Cardiac muscle cell (in vitro differentiated cells and primary cell): ENCODE results near the gene LARP1. TPM values are rescaled to one million over a fixed set of nuclear protein-coding genes. Genes with fewer than 3 reads are reported as not detected.

Experiments
- DNase-seq, 2 donors: peaks; one replicate each; pipeline versions ENCODE4 v3.0.0 to v3.0.0-alpha.2; 2010 to 2017; ENCODE audit warnings: low read depth in 1 of 2, low spot score in 1 of 2
- H3K27ac ChIP-seq: fragments of 200-600 bp; sonication (generic); 2 replicates; pipeline ENCODE4 v1.5.1; 2016
- H3K27me3 ChIP-seq: fragments of 200-600 bp; sonication (generic); 2 replicates; pipeline ENCODE4 v1.6.0; 2016; ENCODE audit warnings: control low read depth
- H3K36me3 ChIP-seq: fragments of 200-600 bp; sonication (generic); 2 replicates; pipeline ENCODE4 v1.5.1; 2016; ENCODE audit warnings: control low read depth
- H3K4me1 ChIP-seq: fragments of 200-600 bp; sonication (generic); 2 replicates; pipeline ENCODE4 v1.8.1; 2017; ENCODE audit warnings: low read depth, mild to moderate bottlenecking, mixed run types
- H3K4me3 ChIP-seq: fragments of 200-600 bp; sonication (generic); 2 replicates; pipeline ENCODE4 v1.5.1; 2016; ENCODE audit warnings: mild to moderate bottlenecking
- H3K9me3 ChIP-seq: fragments of 200-600 bp; sonication (generic); 2 replicates; pipeline ENCODE4 v1.5.1; 2017; ENCODE audit warnings: low read depth, mild to moderate bottlenecking, control low read depth
- CTCF ChIP-seq: IDR thresholded peaks from 2 replicates; pipeline ENCODE4 v1.5.1; 2012; ENCODE audit warnings: low read depth, mild to moderate bottlenecking, low read length
- polyA plus RNA-seq: library from polyadenylated mRNA; unstranded; fragments of >200 nt; fragmentation: Nextera tagmentation; extraction: Ambion mirVana; gene quantifications from 2 replicates; pipeline ENCODE4 v1.2.1, GENCODE V29; 2016
- total RNA-seq: library from RNA; depleted of rRNA; stranded (reverse); fragments of >200 nt; gene quantifications from 2 replicates; pipeline ENCODE4 v1.2.3, GENCODE V29; 2016

The LARP1 gene
- total and polyA plus RNA-seq, 2 experiments from 2014 or later, result 40.7 to 97.8 TPM

- peak; percentile 39 to 80 for DNase-seq
- Histone ChIP-seq H3K27me3 (no peaks in the 10 kb centered on the region), H3K9me3 (no peaks in the 10 kb centered on the region), H3K4me3 (no peak overlapping the region), H3K27ac (no peak overlapping the region), H3K36me3 (peaks cover 51% of the 10 kb centered on the region), H3K4me1 (no peaks in the 10 kb centered on the region)
- peak; percentile 92 for TF ChIP-seq CTCF
These were observed 56.7 kb downstream of the LARP1 start for GRCh38 chr5:154811653-154812465.

GRCh38 chr5:154813158-154813557 is 58.0 kb downstream of the LARP1 start:
- Histone ChIP-seq H3K4me1 (no peaks in the 10 kb centered on the region), H3K36me3 (peaks cover 48% of the 10 kb centered on the region), H3K4me3 (no peak overlapping the region), H3K9me3 (no peaks in the 10 kb centered on the region), H3K27ac (no peak overlapping the region), H3K27me3 (no peaks in the 10 kb centered on the region)
- no peak for TF ChIP-seq CTCF
- DNase-seq, result no peak

GRCh38 chr5:154813736-154814135 is 58.6 kb downstream of the LARP1 start:
- H3K4me3 ChIP-seq, result no peak overlapping the region
- no peak for DNase-seq
- H3K27ac ChIP-seq, result no peak overlapping the region
- H3K27me3 ChIP-seq, result no peaks in the 10 kb centered on the region
- TF ChIP-seq CTCF, result no peak
- H3K36me3 ChIP-seq, result peaks cover 47% of the 10 kb centered on the region
- no peaks in the 10 kb centered on the region for H3K9me3 ChIP-seq
- H3K4me1 ChIP-seq, result no peaks in the 10 kb centered on the region

GRCh38 chr5:154815025-154815424 is 59.8 kb downstream of the LARP1 start:
- no peaks in the 10 kb centered on the region for H3K9me3 ChIP-seq
- H3K36me3 ChIP-seq, result peaks cover 40% of the 10 kb centered on the region
- no peak for TF ChIP-seq CTCF
- no peak for DNase-seq
- no peak overlapping the region for H3K4me3 ChIP-seq
- H3K4me1 ChIP-seq, result no peaks in the 10 kb centered on the region
- H3K27me3 ChIP-seq, result no peaks in the 10 kb centered on the region
- no peak overlapping the region for H3K27ac ChIP-seq

- H3K4me1 ChIP-seq, result no peaks in the 10 kb centered on the region
- no peak overlapping the region for H3K4me3 ChIP-seq
- peaks cover 39% of the 10 kb centered on the region for H3K36me3 ChIP-seq
- H3K27me3 ChIP-seq, result no peaks in the 10 kb centered on the region
- no peak for DNase-seq
- no peak overlapping the region for H3K27ac ChIP-seq
- no peaks in the 10 kb centered on the region for H3K9me3 ChIP-seq
- TF ChIP-seq CTCF, result no peak
These were observed 60.6 kb downstream of the LARP1 start for GRCh38 chr5:154815684-154816247.
